ENCODE data around the gene KLHL11. TPM values are rescaled to one million over a fixed set of nuclear protein-coding genes. Genes with fewer than 3 reads are reported as not detected.

KLHL11 gene
- total RNA-seq, 2 donors from 2014 or later, result 24.2 to 45.0 TPM

GRCh38 chr17:41813152-41813680 lies 52.0 kb downstream of the KLHL11 start:
- DNase-seq (ENCODE audit: low spot score), result no peak
- Histone ChIP-seq H3K9me3 (no peaks in the 10 kb centered on the region), H3K4me1 (replicated peaks) (peaks cover 8% of the 10 kb centered on the region), H3K27ac (peak overlapping the region; percentile 78 to 79), H3K4me3 (peak overlapping the region; percentile 60 to 73), H3K27me3 (replicated peaks; ENCODE audit: insufficient read depth) (no peaks in the 10 kb centered on the region), H3K36me3 (no peaks in the 10 kb centered on the region)
- intact Hi-C loops (cut with DNase I), result no loop called here
- WGBS, result 18% methylated on average over 11 of the region's 12 CpGs
- TF ChIP-seq, protein P1, sequence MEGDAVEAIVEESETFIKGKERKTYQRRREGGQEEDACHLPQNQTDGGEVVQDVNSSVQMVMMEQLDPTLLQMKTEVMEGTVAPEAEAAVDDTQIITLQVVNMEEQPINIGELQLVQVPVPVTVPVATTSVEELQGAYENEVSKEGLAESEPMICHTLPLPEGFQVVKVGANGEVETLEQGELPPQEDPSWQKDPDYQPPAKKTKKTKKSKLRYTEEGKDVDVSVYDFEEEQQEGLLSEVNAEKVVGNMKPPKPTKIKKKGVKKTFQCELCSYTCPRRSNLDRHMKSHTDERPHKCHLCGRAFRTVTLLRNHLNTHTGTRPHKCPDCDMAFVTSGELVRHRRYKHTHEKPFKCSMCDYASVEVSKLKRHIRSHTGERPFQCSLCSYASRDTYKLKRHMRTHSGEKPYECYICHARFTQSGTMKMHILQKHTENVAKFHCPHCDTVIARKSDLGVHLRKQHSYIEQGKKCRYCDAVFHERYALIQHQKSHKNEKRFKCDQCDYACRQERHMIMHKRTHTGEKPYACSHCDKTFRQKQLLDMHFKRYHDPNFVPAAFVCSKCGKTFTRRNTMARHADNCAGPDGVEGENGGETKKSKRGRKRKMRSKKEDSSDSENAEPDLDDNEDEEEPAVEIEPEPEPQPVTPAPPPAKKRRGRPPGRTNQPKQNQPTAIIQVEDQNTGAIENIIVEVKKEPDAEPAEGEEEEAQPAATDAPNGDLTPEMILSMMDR (IDR thresholded peaks at IDR 0.05), result no peak
- no peak for TF ChIP-seq POLR2AphosphoS5 (IDR thresholded peaks at IDR 0.05)
- TF ChIP-seq POLR2A (IDR thresholded peaks at IDR 0.05), result no peak

DNA sequence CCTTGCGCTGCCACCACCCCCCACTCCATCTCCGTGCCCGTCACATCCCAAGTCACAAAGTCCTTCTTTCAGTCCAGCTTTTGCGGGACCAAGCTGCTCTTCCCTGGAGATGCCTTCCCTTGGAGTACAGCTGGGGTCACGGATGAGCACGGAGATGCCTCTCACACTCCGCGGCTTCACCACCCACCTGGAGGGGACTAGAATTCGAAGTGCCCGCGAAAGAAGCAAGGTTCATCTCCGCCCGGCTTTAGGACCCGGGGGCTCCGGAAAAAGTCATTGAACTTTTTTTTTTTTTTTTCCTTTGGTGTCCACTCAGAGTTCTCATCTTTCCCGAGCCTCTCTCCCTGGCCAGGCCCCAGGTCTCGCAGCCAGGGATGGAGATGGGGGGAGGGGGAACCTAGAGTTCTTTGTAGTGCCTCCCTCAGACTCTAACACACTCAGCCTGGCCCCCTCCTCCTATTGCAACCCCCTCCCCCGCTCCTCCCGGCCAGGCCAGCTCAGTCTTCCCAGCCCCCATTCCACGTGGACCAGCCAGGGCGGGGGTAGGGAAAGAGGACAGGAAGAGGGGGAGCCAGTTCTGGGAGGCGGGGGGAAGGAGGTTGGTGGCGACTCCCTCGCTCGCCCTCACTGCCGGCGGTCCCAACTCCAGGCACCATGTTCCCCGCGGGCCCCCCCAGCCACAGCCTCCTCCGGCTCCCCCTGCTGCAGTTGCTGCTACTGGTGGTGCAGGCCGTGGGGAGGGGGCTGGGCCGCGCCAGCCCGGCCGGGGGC lies 52.7 kb downstream of the KLHL11 start, which contains the start of gene FKBP10:
TSS of gene FKBP10 (plus strand) at position 624 of the 771 bp plus-strand sequence. CDS start at position 655, 31 bp downstream.
- Histone ChIP-seq H3K9me3 (no peaks in the 10 kb centered on the region), H3K27ac (peak within 1 kb of the TSS; percentile 78 to 79), H3K4me3 (peak within 1 kb of the TSS; percentile 60 to 73), H3K36me3 (no peaks in the 10 kb centered on the region), H3K4me1 (replicated peaks) (peaks cover 8% of the 10 kb centered on the region), H3K27me3 (replicated peaks; ENCODE audit: insufficient read depth) (no peaks in the 10 kb centered on the region)
- TF ChIP-seq POLR2A (IDR thresholded peaks at IDR 0.05) (no peak), POLR2AphosphoS5 (IDR thresholded peaks at IDR 0.05) (peak; percentile 7)
- peak; percentile 27 for DNase-seq (ENCODE audit: low spot score)
- 2% methylated on average over 31 of the region's 35 CpGs for WGBS
- intact Hi-C loops (cut with DNase I), result no loop called here

GRCh38 chr17:41811549-41812380 lies 53.5 kb downstream of the KLHL11 start, which contains the start of gene P3H4:
Gene P3H4 (minus strand): TSS chr17:41811949. CDS start chr17:41811915, 34 bp downstream.
- Histone ChIP-seq H3K27me3 (replicated peaks; ENCODE audit: insufficient read depth) (no peaks in the 10 kb centered on the region), H3K9me3 (no peaks in the 10 kb centered on the region), H3K4me3 (peak within 1 kb of the TSS; percentile 60 to 73), H3K4me1 (replicated peaks) (peaks cover 8% of the 10 kb centered on the region), H3K36me3 (no peaks in the 10 kb centered on the region), H3K27ac (peak within 1 kb of the TSS; percentile 78 to 79)
- intact Hi-C loops (cut with DNase I), result no loop called here
- WGBS, result under 1% methylated on average over 54 of the region's 96 CpGs
- DNase-seq (ENCODE audit: low spot score), result peak; percentile 79
- TF ChIP-seq POLR2A (IDR thresholded peaks at IDR 0.05) (peak; percentile 40), POLR2AphosphoS5 (IDR thresholded peaks at IDR 0.05) (no peak)
- TF ChIP-seq, protein P1 (IDR thresholded peaks at IDR 0.05), result peak; percentile 47 to 89 (median 76)

- Histone ChIP-seq H3K4me3 (peak overlapping the region; percentile 60 to 73), H3K9me3 (no peaks in the 10 kb centered on the region), H3K36me3 (no peaks in the 10 kb centered on the region), H3K27me3 (replicated peaks; ENCODE audit: insufficient read depth) (no peaks in the 10 kb centered on the region), H3K27ac (peak overlapping the region; percentile 78 to 79), H3K4me1 (replicated peaks) (peaks cover 8% of the 10 kb centered on the region)
- 20% methylated on average over 52 of the region's 58 CpGs for WGBS
- intact Hi-C loops (cut with DNase I), result no loop called here
- TF ChIP-seq, protein P1 (IDR thresholded peaks at IDR 0.05), result no peak
- TF ChIP-seq POLR2A (IDR thresholded peaks at IDR 0.05) (no peak), POLR2AphosphoS5 (IDR thresholded peaks at IDR 0.05) (no peak)
- peak; percentile 26 for DNase-seq (ENCODE audit: low spot score)
Observed at GRCh38 chr17:41810659-41811548, 54.3 kb downstream of the KLHL11 start.
